H9 (cell line): ENCODE measurements around the gene NHSL2. TPM values are rescaled to one million over a fixed set of nuclear protein-coding genes. Genes with fewer than 3 reads are reported as not detected.

Experiments used
- DNase-seq: peaks from one replicate; pipeline ENCODE4 v3.0.0-alpha.2; 2017
- H2AFZ ChIP-seq: one replicate; pipeline ENCODE4 v1.6.1; 2013; ENCODE audit warnings: mild to moderate bottlenecking, low read length, control low read depth, moderate library complexity
- H2AK5ac ChIP-seq: 2 replicates; pipeline ENCODE4 v1.6.1; 2013; ENCODE audit warnings: low read length, control low read depth, mixed read lengths; ENCODE audit not compliant: insufficient read length
- H2BK120ac ChIP-seq: one replicate; pipeline ENCODE4 v1.6.1; 2013; ENCODE audit warnings: low read depth, mild to moderate bottlenecking, low read length, control low read depth, inconsistent platforms; ENCODE audit not compliant: poor library complexity, severe bottlenecking
- H2BK12ac ChIP-seq: 2 replicates; pipeline ENCODE4 v1.6.1; 2013; ENCODE audit warnings: low read length, control low read depth, mixed read lengths, low read depth; ENCODE audit not compliant: insufficient read length
- H2BK15ac ChIP-seq: 2 replicates; pipeline ENCODE4 v1.6.1; 2013; ENCODE audit warnings: low read depth, low read length, control low read depth
- H2BK20ac ChIP-seq: one replicate; pipeline ENCODE4 v1.6.1; 2013; ENCODE audit warnings: low read depth, mild to moderate bottlenecking, low read length, control low read depth, inconsistent platforms; ENCODE audit not compliant: poor library complexity, severe bottlenecking
- H2BK5ac ChIP-seq: 2 replicates; pipeline ENCODE4 v1.6.1; 2013; ENCODE audit warnings: low read length, control low read depth, mixed read lengths; ENCODE audit not compliant: insufficient read length
- H3K14ac ChIP-seq: 2 replicates; pipeline ENCODE4 v1.6.1; 2013; ENCODE audit warnings: low read length, control low read depth; ENCODE audit not compliant: insufficient read depth
- H3K18ac ChIP-seq: 2 replicates; pipeline ENCODE4 v1.6.1; 2013; ENCODE audit warnings: low read depth, mild to moderate bottlenecking, mixed read lengths, low read length, control low read depth; ENCODE audit not compliant: insufficient read length
- H3K23ac ChIP-seq: 2 replicates; pipeline ENCODE4 v1.6.1; 2013; ENCODE audit warnings: low read length, control low read depth, mixed read lengths, low read depth; ENCODE audit not compliant: insufficient read length
- H3K23me2 ChIP-seq: 2 replicates; pipeline ENCODE4 v1.6.1; 2013; ENCODE audit warnings: low read depth, mild to moderate bottlenecking, mixed read lengths, low read length, control low read depth; ENCODE audit not compliant: insufficient read length, poor library complexity, severe bottlenecking
- H3K27ac ChIP-seq: 2 replicates; pipeline ENCODE4 v1.5.1; 2013; ENCODE audit warnings: low read length, control low read depth, mixed read lengths, low read depth; ENCODE audit not compliant: insufficient read length
- H3K27me3 ChIP-seq: 2 replicates; pipeline ENCODE4 v1.6.1; 2013; ENCODE audit warnings: low read length, control low read depth, inconsistent platforms; ENCODE audit not compliant: insufficient read depth
- H3K4ac ChIP-seq: 2 replicates; pipeline ENCODE4 v1.6.1; 2013; ENCODE audit warnings: low read depth, mild to moderate bottlenecking, control low read depth, inconsistent platforms, low read length, moderate library complexity
- H3K4me1 ChIP-seq: 2 replicates; pipeline ENCODE4 v1.6.1; 2013; ENCODE audit warnings: low read length, control low read depth, inconsistent platforms; ENCODE audit not compliant: insufficient read depth
- H3K4me2 ChIP-seq: 2 replicates; pipeline ENCODE4 v1.6.1; 2013; ENCODE audit warnings: low read length, control low read depth, mixed read lengths; ENCODE audit not compliant: insufficient read length, insufficient read depth
- H3K56ac ChIP-seq: 2 replicates; pipeline ENCODE4 v1.6.1; 2013; ENCODE audit warnings: low read depth, mild to moderate bottlenecking, mixed read lengths, low read length, control low read depth; ENCODE audit not compliant: insufficient read length
- H3K79me1 ChIP-seq: 2 replicates; pipeline ENCODE4 v1.6.1; 2013; ENCODE audit warnings: low read depth, mild to moderate bottlenecking, moderate library complexity, low read length, control low read depth, inconsistent platforms; ENCODE audit not compliant: insufficient read depth, poor library complexity, severe bottlenecking
- H3K79me2 ChIP-seq: 2 replicates; pipeline ENCODE4 v1.6.1; 2013; ENCODE audit warnings: low read length, control low read depth, inconsistent platforms; ENCODE audit not compliant: insufficient read depth
- H3K9ac ChIP-seq: 2 replicates; pipeline ENCODE4 v1.6.1; 2013; ENCODE audit warnings: low read length, control low read depth, mixed read lengths; ENCODE audit not compliant: insufficient read length; ENCODE audit errors: extremely low read depth
- H3K9me3 ChIP-seq: one replicate; pipeline ENCODE4 v1.6.1; 2013; ENCODE audit warnings: low read depth, low read length, inconsistent platforms; ENCODE audit not compliant: control insufficient read depth
- H3T11ph ChIP-seq: one replicate; pipeline ENCODE4 v1.6.1; 2013; ENCODE audit warnings: mild to moderate bottlenecking, low read length, control low read depth, inconsistent platforms
- H4K20me1 ChIP-seq: one replicate; pipeline ENCODE4 v1.6.1; 2013; ENCODE audit not compliant: control insufficient read depth, insufficient read length, insufficient read depth
- H4K5ac ChIP-seq: 2 replicates; pipeline ENCODE4 v1.6.1; 2013; ENCODE audit warnings: low read depth, mild to moderate bottlenecking, mixed read lengths, low read length, control low read depth; ENCODE audit not compliant: insufficient read length
- H4K8ac ChIP-seq: replicated peaks from 2 replicates; pipeline ENCODE4 v1.6.1; 2013; ENCODE audit warnings: low read length, control low read depth, mixed read lengths, low read depth; ENCODE audit not compliant: insufficient read length
- H4K91ac ChIP-seq: 2 replicates; pipeline ENCODE4 v1.6.1; 2013; ENCODE audit warnings: low read depth, mild to moderate bottlenecking, moderate library complexity, mixed read lengths, low read length, control low read depth; ENCODE audit not compliant: insufficient read length
- H3K27ac Mint-ChIP-seq, 3 experiments: 2 replicates in 2 of 3; 3 replicates in 1 of 3; pipeline ENCODE4 v1.8.0; 2020 to 2021; ENCODE audit warnings: mixed read lengths in 3 of 3, mild to moderate bottlenecking in 1 of 3, moderate library complexity in 1 of 3
- H3K27me3 Mint-ChIP-seq: 2 replicates; pipeline ENCODE4 v1.8.0; 2021; ENCODE audit warnings: low read depth, mild to moderate bottlenecking, moderate library complexity, mixed read lengths
- H3K36me3 Mint-ChIP-seq, 3 experiments: 2 replicates in 2 of 3; 3 replicates in 1 of 3; pipeline ENCODE4 v1.8.0; 2020 to 2021; ENCODE audit warnings: low read depth in 3 of 3, mixed read lengths in 3 of 3; ENCODE audit not compliant: insufficient read depth in 1 of 3
- H3K4me1 Mint-ChIP-seq, 2 experiments: 2 replicates each; pipeline ENCODE4 v1.8.0; 2020; ENCODE audit warnings: mixed read lengths in 2 of 2
- H3K4me3 Mint-ChIP-seq, 2 experiments: 2 replicates in 1 of 2; 3 replicates in 1 of 2; pipeline ENCODE4 v1.8.0; 2020 to 2021; ENCODE audit warnings: mild to moderate bottlenecking in 2 of 2, mixed read lengths in 2 of 2, moderate library complexity in 1 of 2
- H3K9me3 Mint-ChIP-seq, 2 experiments: 2 replicates in 1 of 2; 3 replicates in 1 of 2; pipeline ENCODE4 v1.8.0; 2020; ENCODE audit warnings: mild to moderate bottlenecking in 2 of 2, mixed read lengths in 2 of 2, moderate library complexity in 1 of 2
- CTCF ChIP-seq: fragments of 200-600 bp; sonication (generic); conservative IDR thresholded peaks from 3 replicates; pipeline ENCODE4 v1.8.0; 2021; ENCODE audit warnings: antibody characterized with exemption, mild to moderate bottlenecking
- WGBS: extraction: QIAGEN DNeasy Blood & Tissue Kit; methylation state at CpG from one replicate; pipeline ENCODE4 v1.1.7; 2013; ENCODE audit warnings: missing lambda C conversion rate, low lambda C conversion rate, mixed read lengths; ENCODE audit not compliant: insufficient read length; ENCODE audit errors: extremely low coverage; 5-methylcytosine and 5-hydroxymethylcytosine counted together
- total RNA-seq: library from RNA; stranded (reverse); gene quantifications from 2 replicates; pipeline ENCODE4 v1.2.1, GENCODE V29; 2021

NHSL2 gene
- total RNA-seq, 1 experiment from 2014 or later: 6.4 TPM

GRCh38 chrX:72107320-72107719 lies 196.7 kb downstream of the NHSL2 start:
- Mint-ChIP-seq H3K36me3 (peaks cover 0 to 12% (median 2%) of the 10 kb centered on the region in 3 experiments; a peak in 4 of 7 replicates), H3K4me3 (no peak overlapping the region), H3K9me3 (peaks cover 76% of the 10 kb centered on the region in 2 experiments), H3K4me1 (peaks cover 16 to 25% of the 10 kb centered on the region in 2 experiments), H3K27me3 (no peaks in the 10 kb centered on the region; the same call in none of the 2 replicates), H3K27ac (no peak overlapping the region)
- no peak overlapping the region for H2BK5ac ChIP-seq
- H3K23me2 ChIP-seq: no peaks in the 10 kb centered on the region
- no peak overlapping the region for H2BK12ac ChIP-seq
- H3K4me2 ChIP-seq: no peak overlapping the region
- H2AK5ac ChIP-seq: no peak overlapping the region
- WGBS: no CpG with 5 or more reads among the region's 6 CpGs
- H2BK120ac ChIP-seq: no peak overlapping the region
- H3K27ac ChIP-seq: no peak overlapping the region
- H2AFZ ChIP-seq: no peak overlapping the region
- no peaks in the 10 kb centered on the region for H3K27me3 ChIP-seq
- no peak overlapping the region for H3K56ac ChIP-seq
- no peak overlapping the region for H3K9ac ChIP-seq
- H3K9me3 ChIP-seq: peaks cover 33% of the 10 kb centered on the region
- no peak overlapping the region for H3K23ac ChIP-seq
- no peak overlapping the region for H4K5ac ChIP-seq
- peak; percentile 20 for DNase-seq
- H3K14ac ChIP-seq: no peak overlapping the region
- no peaks in the 10 kb centered on the region for H4K20me1 ChIP-seq
- no peaks in the 10 kb centered on the region for H3K79me2 ChIP-seq
- H3K79me1 ChIP-seq: no peaks in the 10 kb centered on the region
- no peak overlapping the region for H2BK20ac ChIP-seq
- H3K4ac ChIP-seq: no peak overlapping the region
- no peak overlapping the region for H3T11ph ChIP-seq
- H3K18ac ChIP-seq: no peak overlapping the region
- TF ChIP-seq CTCF: peak; percentile 47; the same call in 2 of the 3 replicates
- H4K8ac ChIP-seq: no peak overlapping the region
- no peak overlapping the region for H2BK15ac ChIP-seq
- H3K4me1 ChIP-seq: no peaks in the 10 kb centered on the region
- H4K91ac ChIP-seq: no peak overlapping the region
